ENCODE measurements around the gene AMZ2.
"Not testable (repeated sequence)": the region's sequence is repeated elsewhere in the genome, so short reads cannot be mapped to it uniquely, and the experiment has no call there.

DNA sequence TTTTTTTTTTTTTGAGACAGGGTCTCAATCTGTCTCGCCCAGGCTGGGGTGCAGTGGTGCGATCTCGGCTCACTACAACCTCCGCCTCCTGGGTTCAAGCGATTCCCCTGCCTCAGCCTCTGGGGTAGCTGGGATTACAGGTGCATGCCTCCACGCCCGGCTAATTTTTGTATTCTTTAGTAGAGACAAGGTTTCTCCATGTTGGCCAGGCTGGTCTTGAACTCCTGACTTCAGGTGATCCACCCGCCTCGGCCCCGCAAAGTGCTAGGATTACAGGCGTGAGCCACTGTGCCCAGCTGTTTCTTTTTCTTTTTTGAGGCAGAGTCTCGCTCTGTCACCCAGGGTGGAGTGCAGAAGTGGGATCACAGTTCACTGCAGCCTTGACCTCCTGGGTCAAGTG is 27.1 kb upstream of the AMZ2 start:
- TF ChIP-seq, protein P1, sequence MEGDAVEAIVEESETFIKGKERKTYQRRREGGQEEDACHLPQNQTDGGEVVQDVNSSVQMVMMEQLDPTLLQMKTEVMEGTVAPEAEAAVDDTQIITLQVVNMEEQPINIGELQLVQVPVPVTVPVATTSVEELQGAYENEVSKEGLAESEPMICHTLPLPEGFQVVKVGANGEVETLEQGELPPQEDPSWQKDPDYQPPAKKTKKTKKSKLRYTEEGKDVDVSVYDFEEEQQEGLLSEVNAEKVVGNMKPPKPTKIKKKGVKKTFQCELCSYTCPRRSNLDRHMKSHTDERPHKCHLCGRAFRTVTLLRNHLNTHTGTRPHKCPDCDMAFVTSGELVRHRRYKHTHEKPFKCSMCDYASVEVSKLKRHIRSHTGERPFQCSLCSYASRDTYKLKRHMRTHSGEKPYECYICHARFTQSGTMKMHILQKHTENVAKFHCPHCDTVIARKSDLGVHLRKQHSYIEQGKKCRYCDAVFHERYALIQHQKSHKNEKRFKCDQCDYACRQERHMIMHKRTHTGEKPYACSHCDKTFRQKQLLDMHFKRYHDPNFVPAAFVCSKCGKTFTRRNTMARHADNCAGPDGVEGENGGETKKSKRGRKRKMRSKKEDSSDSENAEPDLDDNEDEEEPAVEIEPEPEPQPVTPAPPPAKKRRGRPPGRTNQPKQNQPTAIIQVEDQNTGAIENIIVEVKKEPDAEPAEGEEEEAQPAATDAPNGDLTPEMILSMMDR (IDR thresholded peaks at IDR 0.05): not testable (repeated sequence)
- not testable (repeated sequence) for TF ChIP-seq POLR2A (IDR thresholded peaks at IDR 0.05; ENCODE audit: low read depth); EP300 (IDR thresholded peaks at IDR 0.05)
